GM19468 (cell line): ENCODE measurements around the gene PIGP.
"Not testable (repeated sequence)": the region's sequence is repeated elsewhere in the genome, so short reads cannot be mapped to it uniquely, and the experiment has no call there.

ENCODE experiments used
- ATAC-seq: cut with Tn5 transposase; IDR thresholded peaks from one replicate; pipeline ENCODE4 v1.9.1; 2021; ENCODE audit warnings: mild to moderate bottlenecking, moderate library complexity, moderate number of reproducible peaks; ENCODE audit not compliant: unreplicated experiment; ENCODE audit errors: extremely low read depth

Gene PIGP

DNA sequence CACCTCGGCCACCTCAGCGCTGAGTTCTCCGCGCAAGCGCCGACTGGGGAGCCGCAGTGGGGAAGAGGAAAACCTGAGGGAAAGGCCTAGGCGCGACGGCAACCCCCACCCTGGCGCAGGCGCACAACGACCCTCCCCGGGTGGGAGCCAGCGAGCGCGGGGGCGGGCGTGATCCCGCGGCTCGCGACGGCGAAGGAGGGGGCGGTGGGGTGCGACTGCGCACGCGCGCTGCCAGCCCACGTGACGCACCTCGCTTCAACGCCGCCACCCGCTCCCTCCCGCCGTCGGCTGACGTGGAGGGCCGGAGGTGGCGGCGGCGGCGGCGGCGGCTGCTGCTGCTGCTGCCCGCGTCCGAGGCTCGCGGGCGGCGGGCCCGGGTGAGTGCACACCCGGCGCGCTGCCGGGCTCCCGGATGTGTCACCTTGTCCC lies at the start of gene PIGP, which contains the start of gene TTC3:
Gene PIGP (minus strand): TSS at position 84 of the 429 bp plus-strand sequence. CDS start 556 bp downstream, outside the sequence.
Gene TTC3 (plus strand): TSS at position 267 of the 429 bp plus-strand sequence. CDS start 14,004 bp downstream, outside the sequence.
- peak; percentile 48 for ATAC-seq

DNA sequence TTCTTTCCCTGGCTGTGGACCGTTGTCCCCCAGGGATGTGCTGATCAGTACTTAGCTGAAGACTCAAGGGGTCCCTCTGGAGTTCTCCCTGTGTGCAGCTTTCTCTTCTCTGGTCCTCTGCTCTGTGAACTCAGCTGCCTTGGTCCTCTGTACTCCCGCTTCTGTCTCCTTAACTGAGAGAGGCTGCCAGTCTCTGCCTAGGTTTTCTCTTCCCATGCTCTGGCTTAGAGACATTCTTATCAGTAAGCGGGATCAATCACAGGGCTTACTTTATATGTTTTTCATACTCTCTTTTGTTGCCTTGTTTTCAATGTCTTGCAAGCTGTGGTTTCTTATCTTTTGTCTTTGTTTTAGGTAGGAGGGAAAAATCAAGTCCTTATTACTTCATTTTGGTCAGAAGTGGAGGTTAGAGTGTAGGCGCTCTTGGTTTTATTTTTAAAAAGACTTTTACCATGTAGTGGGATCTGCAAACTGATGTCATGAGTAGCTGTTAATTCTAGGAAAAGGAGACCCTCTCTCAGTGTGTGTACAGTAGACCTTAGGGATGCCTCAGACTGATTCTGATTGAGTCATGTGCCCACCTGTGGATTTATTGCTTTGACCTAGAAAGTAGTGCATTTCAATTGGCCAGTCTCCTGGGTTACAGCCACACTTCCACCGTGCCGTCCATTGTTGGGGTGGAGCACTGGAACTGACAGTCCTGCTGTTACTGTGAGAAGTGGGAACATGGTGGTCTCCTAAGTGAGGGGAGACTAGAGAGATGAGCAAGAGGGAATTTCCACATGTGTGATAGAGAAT lies 46.7 kb upstream of the PIGP start:
- ATAC-seq, result no peak

DNA sequence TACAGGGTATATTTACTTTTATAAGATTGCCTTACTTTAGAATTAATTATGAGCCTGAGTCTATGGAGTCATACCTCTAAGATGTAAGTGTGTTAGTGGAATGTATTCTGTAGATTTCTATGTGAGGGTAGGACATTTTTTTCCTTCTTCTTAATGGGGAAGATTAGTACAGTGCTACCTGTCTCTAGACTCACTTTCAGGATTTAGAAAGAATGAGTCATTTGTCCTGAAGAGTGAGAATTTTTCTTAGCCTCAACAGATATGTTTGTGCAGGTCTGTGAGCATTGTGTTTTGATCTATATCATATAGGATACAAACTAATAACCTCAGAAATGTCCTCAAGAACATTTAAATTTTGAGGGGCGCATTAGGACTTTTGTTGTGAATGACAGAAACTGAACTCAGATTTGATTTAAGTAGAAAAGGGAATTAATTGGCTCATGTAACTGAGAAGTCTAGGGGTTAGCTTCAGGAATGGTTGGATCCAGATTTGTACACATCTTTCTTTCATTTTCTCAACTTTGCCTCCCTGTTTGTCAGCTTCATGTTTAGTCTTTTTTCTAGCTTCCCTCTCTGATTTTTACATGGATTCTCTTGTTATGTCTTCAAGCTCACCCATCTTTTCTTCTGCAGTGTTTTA lies 45.4 kb upstream of the PIGP start:
- ATAC-seq, result no peak

- no peak for ATAC-seq
These were observed 44.3 kb upstream of the PIGP start for GRCh38 chr21:37117204-37117603.

DNA sequence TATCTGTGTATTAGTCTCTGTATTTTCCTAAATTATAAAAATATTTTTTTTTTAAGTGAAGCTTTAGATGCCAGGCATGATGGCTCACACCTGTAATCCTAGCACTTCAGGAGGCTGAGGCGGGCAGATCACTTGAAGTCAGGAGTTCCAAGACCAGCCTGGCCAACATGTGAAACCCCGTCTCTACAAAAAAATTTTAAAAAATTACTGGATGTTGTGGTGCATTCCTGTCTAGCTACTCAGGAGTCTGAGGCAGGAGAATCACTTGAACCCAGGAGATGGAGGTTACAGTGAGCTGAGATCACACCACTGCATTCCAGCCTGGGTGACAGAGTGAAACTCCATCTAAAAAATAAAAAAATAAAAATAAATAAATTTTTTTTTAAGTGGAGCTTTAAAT lies 43.6 kb upstream of the PIGP start:
- not testable (repeated sequence) for ATAC-seq

- ATAC-seq, result not testable (repeated sequence)
These were observed 41.4 kb upstream of the PIGP start for GRCh38 chr21:37114301-37114700.

DNA sequence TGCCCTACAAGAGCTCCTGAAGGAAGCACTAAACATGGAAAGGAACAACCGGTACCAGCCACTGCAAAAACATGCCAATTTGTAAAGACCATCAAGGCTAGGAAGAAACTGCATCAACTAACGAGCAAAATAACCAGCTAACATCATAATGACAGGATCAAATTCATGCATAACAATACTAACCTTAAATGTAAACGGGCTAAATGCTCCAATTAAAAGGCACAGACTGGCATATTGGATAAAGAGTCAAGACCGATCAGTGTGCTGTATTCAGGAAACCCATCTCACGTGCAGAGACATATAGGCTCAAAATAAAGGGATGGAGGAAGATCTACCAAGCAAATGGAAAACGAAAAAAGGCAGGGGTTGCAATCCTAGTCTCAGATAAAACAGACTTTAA lies 38.2 kb upstream of the PIGP start:
- ATAC-seq, result not testable (repeated sequence)

DNA sequence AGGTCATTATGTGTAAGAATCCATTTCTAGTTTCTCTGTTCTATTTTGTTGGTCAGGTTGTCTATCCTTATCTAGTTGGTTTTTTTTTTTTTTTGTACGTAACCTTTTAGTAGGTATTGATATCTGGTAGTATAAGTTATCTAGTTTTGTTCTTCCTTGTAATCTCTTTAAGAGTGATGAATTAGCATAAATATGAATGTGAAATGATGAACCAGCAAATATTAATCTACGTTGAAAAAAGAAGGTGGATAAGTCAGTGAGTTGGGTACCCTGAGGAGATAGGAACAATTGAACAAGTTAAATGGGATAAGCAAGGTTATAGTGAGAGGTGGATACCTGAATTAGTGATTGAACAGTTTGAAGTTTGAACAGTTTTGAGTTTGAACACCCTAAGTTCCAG lies 34.1 kb upstream of the PIGP start:
- no peak for ATAC-seq

GRCh38 chr21:37102746-37103145 lies 29.9 kb upstream of the PIGP start:
- not testable (repeated sequence) for ATAC-seq

GRCh38 chr21:37101384-37101783 lies 28.5 kb upstream of the PIGP start:
- ATAC-seq, result no peak

DNA sequence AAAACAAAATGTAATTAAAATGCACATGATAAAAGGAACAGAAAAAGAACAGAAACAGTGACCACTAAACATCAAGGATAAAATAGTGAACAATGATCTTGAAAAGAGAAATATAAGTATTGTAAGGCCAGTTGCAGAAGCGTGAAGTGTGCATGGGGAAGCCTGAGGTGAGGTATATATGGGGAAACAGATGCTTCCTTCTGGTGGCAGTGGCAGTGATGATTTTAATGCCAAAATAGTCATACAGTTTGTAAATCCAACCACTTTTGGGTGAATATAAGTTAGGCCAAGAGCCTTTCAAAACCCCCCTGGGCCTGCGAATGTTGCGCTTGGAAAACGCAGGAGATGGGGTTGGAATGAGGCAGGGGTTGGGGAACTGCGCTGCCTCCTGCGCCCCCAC lies 27.4 kb upstream of the PIGP start:
- no peak for ATAC-seq

DNA sequence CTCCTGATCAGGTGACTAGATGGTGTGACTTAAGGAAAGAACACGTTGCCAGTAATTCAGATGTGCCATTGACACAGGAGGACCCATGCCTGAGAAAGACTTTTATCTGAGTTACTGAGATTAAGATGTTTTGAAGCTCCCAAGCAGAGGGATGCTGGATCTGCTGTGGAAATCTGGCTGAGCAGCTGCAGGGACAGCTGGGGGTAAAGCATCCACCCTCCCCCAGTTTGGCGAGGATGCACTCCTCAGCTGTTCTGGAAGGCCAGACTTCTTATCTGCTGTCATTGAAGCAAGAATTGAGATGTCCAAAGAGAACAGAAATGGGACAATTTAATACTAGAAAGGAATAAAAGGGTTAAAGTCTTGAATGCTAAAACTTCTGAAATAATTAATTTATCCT lies 25.9 kb upstream of the PIGP start:
- no peak for ATAC-seq

DNA sequence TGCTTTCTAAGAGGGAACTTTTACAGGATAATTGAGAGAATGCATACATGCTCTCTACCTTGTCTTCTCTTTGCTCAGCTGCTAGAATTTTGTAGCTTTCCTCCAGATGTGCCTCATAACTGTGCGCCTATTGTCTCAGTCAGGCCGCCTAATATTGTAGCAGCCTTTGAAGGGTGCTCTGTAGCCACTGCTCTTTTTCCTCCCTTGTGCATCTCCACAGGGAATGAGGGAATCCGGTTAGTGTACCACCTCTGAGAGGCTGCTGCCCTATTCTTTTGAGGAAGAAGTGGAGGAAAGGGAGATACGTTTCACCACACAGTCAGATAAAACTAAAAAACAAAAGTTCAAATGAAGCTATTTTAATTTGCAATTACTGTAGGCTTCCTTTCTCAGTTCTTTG lies 22.9 kb upstream of the PIGP start:
- no peak for ATAC-seq

- no peak for ATAC-seq
These were observed 21.1 kb upstream of the PIGP start for GRCh38 chr21:37093977-37094376.

DNA sequence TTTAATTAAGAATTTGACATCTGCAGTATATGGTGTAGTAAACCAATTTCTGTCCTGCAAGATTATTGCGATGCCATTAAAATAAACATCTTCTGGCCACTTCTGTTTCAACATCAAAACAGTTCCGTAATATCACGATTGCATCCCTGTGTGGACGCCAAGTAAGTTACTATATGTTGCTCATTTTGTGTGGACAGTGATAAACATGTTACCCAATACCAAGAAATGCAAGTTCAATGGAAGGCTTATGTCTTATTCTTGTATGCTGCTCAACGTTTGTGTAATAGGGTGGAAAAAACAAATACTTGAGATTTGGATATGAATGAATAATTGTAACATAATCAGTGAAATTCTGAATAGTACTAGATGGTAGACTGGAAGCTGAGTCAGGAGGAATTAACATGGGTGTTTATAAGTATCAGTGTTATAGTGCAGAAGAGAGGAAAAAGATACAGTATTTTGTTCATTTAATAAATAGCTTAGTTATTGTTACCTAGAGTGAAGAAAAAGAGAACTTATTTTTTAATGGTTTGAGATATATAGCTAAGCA lies 15.4 kb upstream of the PIGP start:
- no peak for ATAC-seq

DNA sequence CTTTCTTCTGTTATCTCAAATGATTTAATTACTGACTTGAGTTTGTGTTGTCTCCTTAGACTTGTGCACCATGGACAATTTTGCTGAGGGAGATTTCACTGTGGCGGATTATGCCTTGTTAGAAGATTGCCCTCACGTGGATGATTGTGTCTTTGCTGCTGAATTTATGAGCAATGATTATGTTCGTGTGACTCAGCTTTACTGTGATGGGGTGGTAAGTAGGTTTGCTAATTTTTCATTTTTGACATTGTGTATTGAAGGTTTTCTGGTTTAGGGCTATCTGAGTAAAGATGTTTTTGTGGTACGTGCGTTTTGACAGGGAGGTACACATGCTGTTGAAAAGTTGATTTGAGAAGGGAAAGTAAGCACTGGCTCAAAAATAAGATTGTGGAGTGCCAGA lies 14.3 kb upstream of the PIGP start:
- no peak for ATAC-seq

GRCh38 chr21:37085726-37086125 lies 12.9 kb upstream of the PIGP start:
- ATAC-seq, result no peak

- ATAC-seq, result no peak
These were observed 10.1 kb upstream of the PIGP start for GRCh38 chr21:37082856-37083528.

DNA sequence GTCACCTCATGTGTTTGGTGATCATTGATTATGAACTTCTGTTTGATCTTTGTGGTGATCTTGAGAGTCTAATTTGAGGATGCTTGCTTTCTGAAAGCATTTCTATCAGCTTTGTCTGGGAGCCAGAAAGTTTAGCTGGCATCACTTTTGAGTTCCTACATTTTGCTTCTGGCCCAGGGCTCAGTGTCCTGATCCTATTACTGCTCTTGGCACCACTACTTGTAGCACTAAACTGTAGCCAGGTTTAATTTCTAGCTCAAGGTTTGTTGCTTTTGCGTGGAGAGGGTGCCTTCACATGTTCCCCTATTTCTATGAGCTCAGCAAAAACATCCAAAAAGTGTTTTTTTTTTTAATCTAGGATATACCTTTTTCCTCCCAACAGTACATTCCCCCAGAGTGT lies 9.5 kb upstream of the PIGP start:
- no peak for ATAC-seq

GRCh38 chr21:37079211-37079824 lies 6.4 kb upstream of the PIGP start:
- no peak for ATAC-seq
